Measurements from ENCODE around the gene EMCN.

Gene EMCN

GRCh38 chr4:100510551-100510950, 7.3 kb downstream of the EMCN start:
- TF ChIP-seq ZNF274 (IDR thresholded peaks at IDR 0.05; ENCODE audit: low read depth, low read length): no peak
- no peak overlapping the region for H3K4me3 ChIP-seq (ENCODE audit: low read length)

DNA sequence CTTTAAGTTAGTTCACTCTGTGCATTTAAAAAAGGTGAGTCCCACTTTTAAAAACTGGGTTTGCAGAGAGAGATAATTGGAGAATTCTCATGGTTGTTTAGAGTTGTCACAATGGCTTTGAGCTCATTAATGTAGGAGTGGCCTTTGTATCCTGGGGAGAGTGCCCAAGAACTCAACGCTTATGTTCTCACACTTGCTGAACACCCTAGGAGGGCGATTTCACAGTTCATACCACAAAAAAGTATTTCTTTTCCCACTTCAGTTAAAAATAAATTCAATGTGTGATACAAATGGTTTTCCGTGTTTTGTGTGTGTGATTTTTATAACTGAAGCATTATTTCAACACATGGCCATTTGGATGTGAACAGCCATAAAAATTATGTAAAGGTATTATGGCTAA, 8.4 kb downstream of the EMCN start:
- H3K4me3 ChIP-seq (ENCODE audit: low read length): no peak overlapping the region
- no peak for TF ChIP-seq ZNF274 (IDR thresholded peaks at IDR 0.05; ENCODE audit: low read depth, low read length)

DNA sequence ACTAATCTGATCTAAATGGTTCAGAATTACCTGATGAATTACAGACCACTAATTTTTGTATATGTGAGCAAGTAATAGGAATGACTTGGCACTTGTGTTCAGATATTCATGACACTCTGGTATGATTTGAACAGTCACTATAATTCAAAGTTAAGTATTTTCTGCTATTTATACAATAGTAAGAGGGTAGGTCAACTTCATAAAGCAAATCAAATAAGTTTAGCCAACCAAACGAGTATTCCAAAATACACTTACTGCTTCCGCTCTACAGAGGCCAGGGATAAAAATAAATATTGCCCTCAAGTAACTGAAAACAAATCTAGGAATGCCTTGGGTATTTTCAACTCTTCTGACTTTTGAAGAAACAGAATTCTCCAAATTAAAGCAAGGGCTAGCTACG, 9.1 kb downstream of the EMCN start:
- no peak overlapping the region for H3K4me3 ChIP-seq (ENCODE audit: low read length)
- no peak for TF ChIP-seq ZNF274 (IDR thresholded peaks at IDR 0.05; ENCODE audit: low read depth, low read length)

DNA sequence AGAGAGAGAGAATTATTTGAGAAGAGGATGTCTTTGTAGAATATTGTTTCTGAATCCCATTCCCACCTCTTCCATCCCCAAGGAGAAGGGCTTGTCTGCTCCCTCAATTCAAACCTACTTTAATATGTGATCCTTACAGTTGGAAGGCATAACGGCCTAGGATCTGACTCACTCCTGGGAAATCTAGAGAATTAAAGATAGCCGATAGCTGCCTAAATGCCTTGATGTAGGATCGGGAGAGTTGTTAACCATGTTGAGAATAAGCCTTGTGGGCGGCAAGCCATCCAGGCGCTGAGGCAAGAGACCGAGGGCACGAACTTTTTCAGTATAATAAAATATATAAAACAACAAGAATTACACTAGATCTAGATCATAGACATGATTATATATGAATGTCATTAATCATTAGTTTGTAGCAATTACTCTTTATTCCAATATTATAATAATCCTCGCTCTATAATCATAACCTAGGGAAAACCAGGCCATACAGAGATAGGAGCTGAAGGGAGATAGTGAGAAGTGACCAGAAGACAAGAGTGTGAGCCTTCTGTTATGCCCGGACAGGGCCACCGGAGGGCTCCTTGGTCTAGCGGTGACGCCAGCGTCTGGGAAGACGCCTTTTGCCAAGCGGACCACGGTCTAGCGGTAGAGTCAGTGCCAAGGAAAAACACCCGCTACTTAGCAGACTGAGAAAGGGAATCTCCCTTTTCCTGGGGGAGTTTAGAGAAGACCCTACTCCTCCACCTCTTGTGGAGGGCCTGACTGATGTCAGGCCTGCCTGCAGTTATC, 13.5 kb downstream of the EMCN start:
- TF ChIP-seq ZNF274 (IDR thresholded peaks at IDR 0.05; ENCODE audit: low read depth, low read length): no peak
- no peak overlapping the region for H3K4me3 ChIP-seq (ENCODE audit: low read length)

DNA sequence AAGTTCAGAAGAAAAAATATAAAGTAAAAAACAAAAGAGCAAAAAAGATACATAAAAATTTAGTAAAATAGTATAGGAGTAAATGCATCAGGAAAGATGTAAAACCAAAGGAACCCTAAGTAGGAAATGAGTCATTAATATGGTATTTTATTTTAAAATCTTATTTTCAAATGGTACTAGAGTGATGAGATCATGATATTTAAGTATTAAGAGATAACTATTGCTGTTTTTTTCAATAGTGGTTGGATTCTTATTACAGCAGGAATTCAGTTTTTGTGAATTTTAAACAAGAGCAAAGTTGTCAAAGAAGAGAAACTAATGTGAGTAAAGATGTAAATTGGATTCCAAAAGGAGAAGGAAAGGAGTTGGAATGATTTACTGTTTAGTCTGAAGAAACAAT, 20.0 kb downstream of the EMCN start:
- no peak for TF ChIP-seq ZNF274 (IDR thresholded peaks at IDR 0.05; ENCODE audit: low read depth, low read length)
- no peak overlapping the region for H3K4me3 ChIP-seq (ENCODE audit: low read length)

DNA sequence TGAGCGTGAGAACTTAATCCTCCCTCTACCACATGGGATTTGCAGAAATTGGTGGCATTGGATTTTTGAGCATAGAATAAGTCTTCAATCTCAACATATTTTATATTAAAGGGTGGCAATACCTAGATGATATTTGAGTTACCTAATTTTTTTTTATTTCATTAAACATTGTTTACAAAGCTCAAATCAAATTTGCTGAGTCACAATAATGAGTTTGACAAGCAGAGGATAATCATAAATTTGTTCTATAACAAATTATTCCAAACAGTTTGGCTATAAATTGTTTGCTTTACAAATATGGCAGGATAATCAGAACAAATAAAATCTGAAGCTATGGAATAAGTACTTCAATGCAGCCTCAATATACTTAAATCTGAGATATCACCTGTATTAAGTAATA, 22.7 kb downstream of the EMCN start:
- H3K4me3 ChIP-seq (ENCODE audit: low read length): no peak overlapping the region
- no peak for TF ChIP-seq ZNF274 (IDR thresholded peaks at IDR 0.05; ENCODE audit: low read depth, low read length)

DNA sequence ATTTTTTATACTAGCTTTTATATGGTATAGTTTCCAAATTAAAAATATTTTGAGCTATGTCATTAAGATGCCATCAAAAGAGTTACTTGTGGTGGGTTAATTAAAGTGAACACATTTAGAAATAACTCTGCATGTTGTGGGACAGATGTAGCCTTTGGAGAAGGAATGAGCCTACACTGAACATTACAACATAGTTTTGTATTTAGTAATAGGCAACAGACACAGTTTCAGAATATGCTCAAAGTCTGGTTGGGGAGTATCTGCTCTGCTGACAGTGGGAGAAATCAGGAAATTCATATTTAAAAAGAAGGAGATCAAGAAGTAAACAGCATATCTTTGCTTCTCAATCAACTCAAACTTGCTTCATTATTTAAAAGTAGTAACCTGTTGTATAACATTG, 23.7 kb downstream of the EMCN start:
- no peak for TF ChIP-seq ZNF274 (IDR thresholded peaks at IDR 0.05; ENCODE audit: low read depth, low read length)

DNA sequence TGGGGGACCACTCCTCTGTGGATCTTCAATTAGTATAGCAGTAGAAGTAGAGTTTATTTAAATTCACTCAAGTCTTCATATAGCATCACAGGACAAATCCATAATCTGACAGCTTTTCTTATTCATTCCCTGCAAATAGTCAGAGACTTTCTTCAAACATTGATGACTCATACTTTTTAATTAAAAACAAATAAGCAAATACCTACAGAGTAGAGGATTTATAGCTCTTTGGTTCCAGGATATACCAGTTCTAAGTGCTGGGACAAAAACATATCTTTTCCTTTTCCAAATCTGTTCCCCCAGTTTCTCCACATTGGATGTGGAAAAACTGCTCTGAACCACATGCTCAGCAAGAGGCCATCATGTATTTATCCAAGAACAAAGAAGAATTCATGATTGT, 24.1 kb downstream of the EMCN start:
- no peak for TF ChIP-seq ZNF274 (IDR thresholded peaks at IDR 0.05; ENCODE audit: low read depth, low read length)
- H3K4me3 ChIP-seq (ENCODE audit: low read length): no peak overlapping the region

More for the DNA sequence above, 23.7 kb downstream of the EMCN start:
- H3K4me3 ChIP-seq (ENCODE audit: low read length): no peak overlapping the region

DNA sequence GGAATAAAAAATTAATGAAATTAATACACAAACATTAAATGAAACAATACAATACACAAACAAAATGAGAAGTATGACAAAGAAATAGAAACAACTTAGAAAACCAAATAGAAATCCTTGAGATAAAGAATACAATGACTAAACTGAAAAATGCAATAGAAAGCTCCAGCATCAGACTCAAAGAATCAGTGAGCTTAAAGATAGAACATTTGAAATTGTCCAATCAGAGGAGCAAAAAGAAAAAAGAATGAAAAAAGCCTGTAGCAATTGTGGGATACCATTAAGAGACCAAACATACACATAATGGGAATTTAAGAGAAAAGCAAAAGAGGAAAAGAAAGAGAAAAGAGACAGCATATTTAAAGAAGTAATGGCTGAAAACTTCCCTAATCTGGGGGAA, 25.7 kb downstream of the EMCN start:
- no peak for TF ChIP-seq ZNF274 (IDR thresholded peaks at IDR 0.05; ENCODE audit: low read depth, low read length)
- no peak overlapping the region for H3K4me3 ChIP-seq (ENCODE audit: low read length)

DNA sequence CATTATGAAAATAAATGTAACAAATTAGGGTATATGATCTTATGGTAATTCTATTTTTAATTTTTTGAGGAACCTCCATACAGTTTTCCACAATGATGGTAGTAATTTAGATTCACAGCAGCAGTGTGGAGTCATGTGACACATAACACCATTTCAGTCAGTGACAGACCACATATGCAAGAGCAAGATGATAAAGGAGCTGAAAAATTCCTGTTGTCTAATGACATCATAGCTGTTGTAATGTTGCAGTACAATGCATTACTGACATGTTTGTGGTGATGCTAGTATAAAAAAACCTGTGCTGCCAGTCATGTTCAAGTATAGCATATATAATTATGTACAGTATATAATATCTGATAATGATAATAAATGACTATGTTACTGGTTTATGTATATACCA, 28.5 kb downstream of the EMCN start:
- no peak for TF ChIP-seq ZNF274 (IDR thresholded peaks at IDR 0.05; ENCODE audit: low read depth, low read length)
- no peak overlapping the region for H3K4me3 ChIP-seq (ENCODE audit: low read length)

- no peak for TF ChIP-seq ZNF274 (IDR thresholded peaks at IDR 0.05; ENCODE audit: low read depth, low read length)
- no peak overlapping the region for H3K4me3 ChIP-seq (ENCODE audit: low read length)
Observed at GRCh38 chr4:100486496-100486895, 31.3 kb downstream of the EMCN start.

DNA sequence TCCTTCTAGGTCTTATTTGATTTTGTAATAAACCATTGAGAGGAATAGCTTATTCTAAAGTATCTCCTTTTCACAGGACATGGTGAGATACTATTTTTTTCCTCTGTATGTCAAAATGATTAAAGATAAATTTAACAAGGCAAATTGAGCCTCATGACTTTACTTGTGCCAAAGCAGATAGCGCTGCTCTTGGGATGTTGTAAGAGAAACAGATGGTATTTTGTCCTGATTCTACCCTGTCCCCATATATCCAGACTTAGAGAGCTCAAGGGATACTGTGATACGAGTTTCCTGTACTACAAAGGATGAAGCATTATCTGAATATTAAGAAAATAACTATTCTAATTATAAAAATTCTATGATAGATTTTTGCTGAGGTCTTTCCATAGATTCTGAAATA, 34.0 kb downstream of the EMCN start:
- H3K4me3 ChIP-seq (ENCODE audit: low read length): no peak overlapping the region
- TF ChIP-seq ZNF274 (IDR thresholded peaks at IDR 0.05; ENCODE audit: low read depth, low read length): no peak

DNA sequence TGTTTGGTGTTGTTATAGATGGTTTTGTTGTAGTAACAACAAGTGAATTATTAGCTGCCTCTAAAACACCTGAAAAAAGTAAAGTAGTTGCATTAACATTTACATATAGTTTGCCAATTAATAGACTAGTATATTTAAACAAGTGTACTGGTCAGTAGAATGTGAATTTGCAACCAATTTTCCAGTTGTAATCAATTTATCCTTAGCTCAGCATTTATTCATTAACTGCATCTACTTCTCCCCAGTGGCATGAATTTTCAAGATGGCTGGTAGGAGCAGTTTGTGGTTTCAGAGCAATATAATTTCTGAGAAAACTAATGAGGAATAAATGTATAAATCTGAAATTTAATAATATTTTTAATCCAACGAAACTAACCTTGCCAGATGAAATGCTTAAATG, 37.9 kb downstream of the EMCN start:
- H3K4me3 ChIP-seq (ENCODE audit: low read length): no peak overlapping the region
- TF ChIP-seq ZNF274 (IDR thresholded peaks at IDR 0.05; ENCODE audit: low read depth, low read length): no peak

DNA sequence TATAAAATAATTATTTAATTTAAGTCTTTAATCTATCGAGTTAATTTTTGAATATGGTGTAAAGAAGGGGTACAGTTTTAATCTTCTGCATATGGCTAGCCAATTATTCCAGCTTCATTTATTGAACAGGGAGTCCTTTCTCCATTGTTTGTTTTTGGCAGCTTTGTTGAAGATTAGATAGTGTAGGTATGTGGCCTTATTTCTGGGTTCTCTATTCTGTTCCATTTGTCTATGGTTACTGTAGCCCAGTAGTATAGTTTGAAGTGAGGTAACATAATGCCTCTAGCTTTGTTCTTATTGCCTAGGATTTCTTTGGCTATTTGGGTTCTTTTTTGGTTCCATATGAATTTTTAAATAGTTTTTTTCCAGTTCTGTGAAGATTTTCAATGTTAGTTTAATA, 48.3 kb downstream of the EMCN start:
- TF ChIP-seq ZNF274 (IDR thresholded peaks at IDR 0.05; ENCODE audit: low read depth, low read length): no peak
- no peak overlapping the region for H3K4me3 ChIP-seq (ENCODE audit: low read length)

DNA sequence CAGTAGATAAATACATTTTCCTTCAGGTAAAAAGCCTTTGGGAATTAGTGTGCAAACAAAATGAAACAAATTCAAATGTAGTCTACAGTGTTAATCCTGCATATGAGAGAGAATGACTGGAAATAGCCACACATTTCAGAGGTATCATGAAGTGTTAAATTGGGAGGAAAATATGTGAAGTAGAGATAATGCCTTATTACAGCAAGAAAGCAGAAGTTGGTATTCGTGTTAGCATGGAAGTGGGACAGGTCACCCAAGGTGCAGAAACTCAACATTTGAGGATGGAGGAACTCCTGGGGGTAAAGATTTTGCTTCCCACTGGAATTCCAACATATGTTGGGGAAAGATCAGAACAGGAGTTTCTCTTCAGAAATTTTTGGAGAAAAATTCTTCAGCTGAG, 51.3 kb downstream of the EMCN start:
- TF ChIP-seq ZNF274 (IDR thresholded peaks at IDR 0.05; ENCODE audit: low read depth, low read length): no peak
- no peak overlapping the region for H3K4me3 ChIP-seq (ENCODE audit: low read length)

All from GM08714 (cell line).